Stomach smooth muscle (tissue), 2 donors: ENCODE results near the gene P4HA2.
"Not testable (repeated sequence)": the region's sequence is repeated elsewhere in the genome, so short reads cannot be mapped to it uniquely, and the experiment has no call there.

Experiments
- H3K27ac ChIP-seq: one replicate; pipeline ENCODE4 v1.7.0; 2013; ENCODE audit warnings: mild to moderate bottlenecking, low read length, inconsistent platforms
- H3K27me3 ChIP-seq, 2 donors: one replicate each; pipeline ENCODE4 v1.7.0; 2013; ENCODE audit warnings: low read length in 2 of 2; ENCODE audit not compliant: insufficient read depth in 2 of 2, control insufficient read depth in 1 of 2
- H3K36me3 ChIP-seq, 2 donors: one replicate each; pipeline ENCODE4 v1.7.0; 2013; ENCODE audit warnings: low read length in 2 of 2; ENCODE audit not compliant: control insufficient read depth in 2 of 2, insufficient read depth in 2 of 2
- H3K4me1 ChIP-seq: one replicate; pipeline ENCODE4 v1.7.0; 2013; ENCODE audit warnings: low read length; ENCODE audit not compliant: control insufficient read depth, insufficient read depth
- H3K4me3 ChIP-seq, 2 donors: one replicate each; pipeline ENCODE4 v1.7.0; 2013; ENCODE audit warnings: low read length in 2 of 2
- H3K9ac ChIP-seq, 2 donors: one replicate each; pipeline ENCODE4 v1.7.0; 2013; ENCODE audit warnings: low read length in 2 of 2, mild to moderate bottlenecking in 1 of 2
- H3K9me3 ChIP-seq, 2 donors: one replicate each; pipeline ENCODE4 v1.7.0; 2013; ENCODE audit warnings: low read length in 2 of 2; ENCODE audit not compliant: control insufficient read depth in 2 of 2
- donor health status: healthy.
- donor health status: Pancreatic carcinoma.

Gene P4HA2

DNA sequence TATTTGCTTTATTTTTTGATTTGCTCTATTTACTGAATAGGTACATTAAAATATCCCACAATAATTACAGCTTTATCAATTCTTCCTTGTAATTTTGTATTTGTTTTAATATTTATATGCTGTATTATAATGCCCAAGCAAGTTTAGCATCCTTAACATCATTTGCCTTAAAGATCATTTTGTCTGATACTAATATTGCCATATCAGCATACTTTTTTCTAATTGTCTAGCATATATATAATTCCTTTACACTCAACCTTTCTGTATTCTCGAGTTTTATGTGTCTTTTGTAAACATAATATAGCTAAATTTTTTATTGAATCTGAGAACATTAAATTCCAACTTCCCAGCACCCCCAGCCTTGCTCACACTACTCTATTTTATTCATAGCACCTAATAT lies 64.7 kb downstream of the P4HA2 start:
- Histone ChIP-seq H3K27ac (no peak overlapping the region), H3K4me1 (no peaks in the 10 kb centered on the region), H3K36me3 (no peaks in the 10 kb centered on the region), H3K9ac (no peak overlapping the region), H3K9me3 (no peaks in the 10 kb centered on the region), H3K4me3 (no peak overlapping the region), H3K27me3 (no peaks in the 10 kb centered on the region)

DNA sequence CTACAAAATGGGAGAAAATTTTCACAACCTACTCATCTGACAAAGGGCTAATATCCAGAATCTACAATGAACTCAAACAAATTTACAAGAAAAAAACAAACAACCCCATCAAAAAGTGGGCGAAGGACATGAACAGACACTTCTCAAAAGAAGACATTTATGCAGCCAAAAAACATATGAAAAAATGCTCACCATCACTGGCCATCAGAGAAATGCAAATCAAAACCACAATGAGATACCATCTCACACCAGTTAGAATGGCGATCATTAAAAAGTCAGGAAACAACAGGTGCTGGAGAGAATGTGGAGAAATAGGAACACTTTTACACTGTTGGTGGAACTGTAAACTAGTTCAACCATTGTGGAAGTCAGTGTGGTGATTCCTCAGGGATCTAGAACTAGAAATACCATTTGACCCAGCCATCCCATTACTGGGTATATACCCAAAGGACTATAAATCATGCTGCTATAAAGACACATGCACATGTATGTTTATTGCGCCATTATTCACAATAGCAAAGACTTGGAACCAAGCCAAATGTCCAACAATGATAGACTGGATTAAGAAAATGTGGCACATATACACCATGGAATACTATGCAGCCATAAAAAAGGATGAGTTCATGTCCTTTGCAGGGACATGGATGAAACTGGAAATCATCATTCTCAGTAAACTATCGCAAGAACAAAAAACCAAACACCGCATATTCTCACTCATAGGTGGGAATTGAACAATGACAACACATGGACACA lies 65.9 kb downstream of the P4HA2 start:
- not testable (repeated sequence) for H3K36me3 ChIP-seq, H3K4me3 ChIP-seq, H3K27me3 ChIP-seq, H3K9ac ChIP-seq, H3K27ac ChIP-seq, H3K9me3 ChIP-seq, H3K4me1 ChIP-seq

DNA sequence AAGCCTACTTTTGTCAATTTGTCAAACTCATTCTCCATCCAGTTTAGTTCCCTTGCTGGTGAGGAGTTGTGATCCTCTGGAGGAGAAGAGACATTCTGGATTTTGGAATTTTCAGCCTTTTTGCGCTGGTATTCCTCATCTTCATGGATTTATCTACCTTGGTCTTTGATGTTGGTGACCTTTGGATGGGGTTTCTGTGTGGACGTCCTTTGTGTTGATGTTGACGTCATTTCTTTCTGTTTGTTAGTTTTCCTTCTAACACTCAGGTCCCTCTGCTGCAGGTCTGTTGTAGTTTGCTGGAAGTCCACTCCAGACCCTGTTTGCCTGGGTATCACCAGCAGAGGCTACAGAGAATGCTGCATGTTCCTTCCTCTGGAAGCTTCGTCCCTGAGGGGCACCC lies 71.2 kb downstream of the P4HA2 start:
- Histone ChIP-seq H3K9me3 (no peaks in the 10 kb centered on the region), H3K9ac (no peak overlapping the region), H3K4me1 (no peaks in the 10 kb centered on the region), H3K27me3 (no peaks in the 10 kb centered on the region), H3K27ac (no peak overlapping the region), H3K36me3 (no peaks in the 10 kb centered on the region), H3K4me3 (no peak overlapping the region)

DNA sequence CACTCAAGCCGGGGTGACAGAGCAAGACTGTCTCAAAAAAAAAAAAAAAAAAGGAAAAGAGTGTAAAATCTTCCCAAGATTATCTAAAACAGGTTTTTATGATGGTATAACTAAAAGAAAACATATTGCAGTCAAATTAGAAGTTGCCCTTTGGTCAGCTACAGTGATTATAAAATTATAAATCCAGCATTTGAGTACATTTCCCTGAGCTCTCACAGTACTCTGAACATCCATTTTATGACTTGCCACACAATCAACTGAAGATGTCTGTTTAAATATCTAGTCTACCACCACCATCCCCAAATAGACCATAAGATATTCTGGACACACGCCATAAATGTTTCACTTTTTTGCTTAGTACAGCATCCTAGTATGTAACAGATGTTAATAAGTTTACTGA lies 77.1 kb downstream of the P4HA2 start:
- no peaks in the 10 kb centered on the region for H3K36me3 ChIP-seq
- no peak overlapping the region for H3K9ac ChIP-seq
- no peaks in the 10 kb centered on the region for H3K9me3 ChIP-seq
- H3K4me1 ChIP-seq, result no peaks in the 10 kb centered on the region
- no peak overlapping the region for H3K4me3 ChIP-seq
- no peak overlapping the region for H3K27ac ChIP-seq
- H3K27me3 ChIP-seq, result no peaks in the 10 kb centered on the region

DNA sequence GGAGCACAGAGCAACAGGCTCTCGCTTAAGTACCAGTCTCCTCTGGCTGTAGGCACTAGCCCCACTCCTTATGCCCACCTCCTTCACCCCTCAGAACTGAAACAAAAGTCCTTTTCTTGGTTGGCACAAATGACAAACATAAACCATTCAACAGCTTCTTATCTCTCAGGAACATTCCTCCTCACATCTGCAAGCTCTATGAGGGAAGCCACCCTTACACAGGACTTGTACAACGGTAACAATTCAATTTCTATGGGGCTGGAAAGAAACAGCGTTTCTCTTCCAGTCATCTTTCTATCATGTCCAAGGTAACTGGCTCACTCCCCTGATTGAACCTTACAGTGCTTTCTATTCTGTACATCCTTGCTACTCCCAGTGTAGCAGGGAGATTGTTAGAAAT lies 80.0 kb downstream of the P4HA2 start:
- H3K4me3 ChIP-seq, result no peak overlapping the region
- no peak overlapping the region for H3K27ac ChIP-seq
- H3K27me3 ChIP-seq, result no peaks in the 10 kb centered on the region
- no peak overlapping the region for H3K9ac ChIP-seq
- no peaks in the 10 kb centered on the region for H3K36me3 ChIP-seq
- peaks cover 0 to 4% of the 10 kb centered on the region in 2 donors for H3K9me3 ChIP-seq
- no peaks in the 10 kb centered on the region for H3K4me1 ChIP-seq

DNA sequence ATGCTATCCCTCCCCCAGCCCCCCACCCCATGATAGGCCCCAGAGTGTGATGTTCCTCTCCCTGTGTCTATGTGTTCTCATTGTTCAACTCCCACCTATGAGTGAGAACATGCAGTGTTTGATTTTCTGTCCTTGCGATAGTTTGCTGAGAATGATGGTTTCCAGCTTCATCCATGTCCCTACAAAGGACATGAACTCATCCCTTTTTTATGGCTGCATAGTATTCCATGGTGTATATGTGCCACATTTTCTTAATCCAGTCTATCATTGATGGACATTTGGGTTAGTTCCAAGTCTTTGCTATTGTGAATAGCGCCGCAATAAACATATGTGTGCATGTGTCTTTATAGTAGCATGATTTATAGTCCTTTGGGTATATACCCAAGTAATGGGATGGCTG lies 82.3 kb downstream of the P4HA2 start:
- not testable (repeated sequence) for H3K27me3 ChIP-seq, H3K36me3 ChIP-seq, H3K9ac ChIP-seq, H3K27ac ChIP-seq, H3K4me3 ChIP-seq, H3K4me1 ChIP-seq, H3K9me3 ChIP-seq

DNA sequence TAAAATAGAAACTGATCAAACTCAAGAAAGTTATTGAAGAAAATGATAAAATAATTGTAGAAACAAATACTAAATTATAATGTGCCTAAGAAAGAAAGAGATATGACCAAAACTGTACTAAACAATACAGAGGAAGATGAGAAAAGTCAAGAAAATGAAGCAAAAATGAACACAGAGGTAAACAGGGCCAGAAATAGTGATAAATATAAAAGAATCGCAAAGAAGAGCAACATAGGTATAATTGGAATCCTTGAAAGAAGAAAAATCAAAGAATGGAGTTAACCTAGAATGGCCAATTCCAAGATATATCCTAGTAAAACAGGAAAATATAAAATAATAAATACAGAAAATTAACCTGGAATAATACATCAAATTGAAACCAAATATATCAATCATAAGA lies 84.5 kb downstream of the P4HA2 start:
- H3K9me3 ChIP-seq, result peaks cover 0 to 7% of the 10 kb centered on the region in 2 donors
- no peaks in the 10 kb centered on the region for H3K4me1 ChIP-seq
- H3K27me3 ChIP-seq, result no peaks in the 10 kb centered on the region

DNA sequence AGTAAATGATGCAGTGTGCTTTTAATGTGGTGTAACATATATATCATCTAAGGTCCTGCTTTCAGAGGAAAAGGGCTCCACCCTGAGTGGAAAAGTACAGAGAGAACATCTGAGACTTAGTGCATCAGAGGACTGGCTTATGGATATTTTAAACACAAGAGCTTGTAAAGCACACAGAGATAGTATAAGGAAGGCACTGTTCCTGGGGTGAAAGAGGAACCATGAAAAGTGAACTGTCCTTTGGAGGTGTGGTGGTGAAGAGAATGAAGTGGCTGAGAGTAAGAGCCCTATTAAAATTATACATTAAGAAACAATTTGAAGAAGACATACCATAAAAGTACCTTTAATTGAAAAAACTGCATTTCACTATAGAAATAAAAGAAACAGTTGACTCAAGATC lies 85.2 kb downstream of the P4HA2 start:
- Histone ChIP-seq H3K36me3 (no peaks in the 10 kb centered on the region), H3K4me3 (no peak overlapping the region), H3K4me1 (no peaks in the 10 kb centered on the region), H3K9me3 (peaks cover 0 to 7% of the 10 kb centered on the region in 2 donors), H3K27ac (no peak overlapping the region), H3K9ac (no peak overlapping the region), H3K27me3 (no peaks in the 10 kb centered on the region)

More for the DNA sequence above, 84.5 kb downstream of the P4HA2 start:
- H3K27ac ChIP-seq, result no peak overlapping the region
- no peaks in the 10 kb centered on the region for H3K36me3 ChIP-seq
- no peak overlapping the region for H3K9ac ChIP-seq
- no peak overlapping the region for H3K4me3 ChIP-seq
